Colon (tissue), 2 donors: ENCODE data around the gene ALPK3.

Experiments used
- FAIRE-seq: peaks from 2 replicates; lab custom pipeline; 2012; peaks lifted over from hg19 to GRCh38; lab: Jason Lieb, UNC
- donor health status: control.
- donor health status: control.

ALPK3 gene

DNA sequence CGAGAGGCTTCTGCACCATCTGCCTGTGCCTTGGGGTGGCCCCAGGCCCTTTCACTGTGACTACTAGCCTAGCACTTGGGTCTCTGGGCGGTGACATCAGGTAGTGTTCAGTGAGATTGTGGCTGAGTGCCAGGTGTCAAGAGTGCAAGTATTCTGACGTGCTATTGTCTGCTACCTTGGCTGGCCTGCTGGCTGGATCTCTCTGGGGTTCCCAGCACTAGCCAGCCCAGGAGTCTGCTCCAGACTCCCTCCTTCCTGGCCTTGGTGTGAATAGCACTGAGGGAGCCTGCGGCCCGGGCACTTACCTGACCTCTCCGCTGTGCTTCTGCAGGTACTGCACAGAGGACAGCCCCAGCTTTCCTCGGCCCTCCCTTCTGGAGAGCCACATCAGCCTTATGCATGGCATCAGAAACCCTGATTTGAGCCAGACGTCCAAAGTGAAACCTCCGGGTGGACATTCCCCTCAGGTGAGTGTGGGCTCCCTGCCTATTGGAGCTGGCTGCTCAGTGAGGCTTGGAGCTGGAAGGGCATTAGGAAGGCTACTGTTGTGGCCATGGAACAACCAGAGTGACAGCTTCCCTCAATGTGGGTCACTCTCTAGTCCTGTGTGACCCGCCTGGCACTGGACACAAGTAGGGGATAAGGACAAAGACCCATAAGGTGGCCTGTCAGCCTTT lies 17.5 kb upstream of the ALPK3 start:
- FAIRE-seq = no peak

DNA sequence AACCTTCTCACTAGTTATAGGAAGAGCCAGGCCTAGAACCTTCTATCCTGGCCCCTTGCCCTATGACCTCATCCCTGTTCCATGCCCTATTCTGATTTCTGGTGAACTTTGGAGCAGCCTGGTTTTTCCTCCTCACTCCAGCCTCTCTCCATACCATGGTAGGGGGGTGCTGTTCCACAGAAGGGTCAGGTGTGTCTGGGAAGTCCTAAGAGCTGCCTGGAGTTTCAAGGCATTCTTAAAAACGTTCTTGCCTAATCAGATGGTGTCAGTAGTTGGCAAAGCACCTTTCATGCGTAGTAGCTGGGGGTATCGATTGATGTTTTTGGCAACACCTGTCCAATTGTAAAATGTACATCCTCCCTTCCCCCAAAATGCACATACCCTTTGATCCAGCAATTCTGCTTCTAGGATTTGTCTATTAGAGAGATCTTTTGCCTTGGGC lies 16.8 kb upstream of the ALPK3 start:
- no peak for FAIRE-seq

DNA sequence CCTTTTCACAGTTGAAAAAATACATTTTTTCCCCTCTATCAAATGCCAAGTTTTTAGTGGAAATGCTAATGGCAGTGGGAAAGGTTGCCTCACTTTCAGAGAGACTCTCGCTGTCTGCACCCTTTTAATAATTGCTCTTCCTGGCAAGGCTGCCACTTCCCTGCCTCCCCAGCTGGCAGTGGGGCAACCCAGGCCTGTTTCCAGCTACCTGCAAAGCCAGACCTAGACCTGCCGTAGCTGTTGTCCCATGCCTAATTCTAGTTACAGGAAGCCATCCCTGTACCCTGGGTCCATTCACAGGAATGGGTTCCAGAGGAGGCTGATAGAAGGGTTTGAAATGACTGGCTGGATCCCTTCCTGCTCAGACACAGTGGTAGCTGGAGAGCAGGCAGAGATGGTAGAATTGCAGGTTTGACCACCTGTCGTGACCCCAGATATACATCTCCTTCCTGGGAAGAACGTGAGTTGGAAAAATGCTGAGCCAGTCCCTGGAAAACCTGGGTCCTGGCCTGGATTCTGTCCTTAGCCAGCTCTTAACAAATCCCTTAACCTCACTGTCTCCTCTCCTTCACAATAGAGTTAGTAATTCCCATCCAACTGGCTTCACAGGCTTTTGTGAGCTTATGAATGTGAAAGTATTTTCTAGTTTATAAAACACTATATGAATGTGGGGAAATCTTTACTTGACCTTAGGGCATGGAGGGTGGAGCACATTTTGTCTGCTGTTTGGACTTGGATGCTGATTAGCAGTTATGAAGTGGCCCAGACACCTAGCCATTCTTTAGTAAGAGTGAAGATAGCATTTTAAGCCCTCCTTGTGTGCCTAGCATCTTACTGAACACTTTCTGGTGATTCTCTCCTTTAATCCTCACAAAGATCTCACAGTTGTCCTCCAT lies 12.9 kb upstream of the ALPK3 start:
- FAIRE-seq = no peak

DNA sequence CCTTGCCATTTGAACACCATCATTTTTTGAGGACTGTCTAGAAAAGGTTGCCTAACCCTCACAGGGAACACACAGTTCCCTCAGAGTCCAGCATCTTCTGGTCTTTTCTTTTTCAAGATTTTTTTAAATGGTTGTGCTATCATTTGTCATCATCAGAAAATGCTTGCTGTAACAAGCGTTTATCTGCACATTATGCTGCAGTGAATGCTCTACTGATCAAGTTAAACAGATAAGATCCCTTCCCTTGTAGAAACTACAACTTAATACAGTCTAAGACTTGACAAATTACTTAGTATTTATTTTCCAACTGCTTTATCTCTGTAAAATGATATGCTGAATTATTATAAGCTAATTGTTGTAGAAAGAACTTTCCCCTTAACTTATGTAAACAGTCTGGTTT lies 11.9 kb upstream of the ALPK3 start:
- FAIRE-seq = no peak

DNA sequence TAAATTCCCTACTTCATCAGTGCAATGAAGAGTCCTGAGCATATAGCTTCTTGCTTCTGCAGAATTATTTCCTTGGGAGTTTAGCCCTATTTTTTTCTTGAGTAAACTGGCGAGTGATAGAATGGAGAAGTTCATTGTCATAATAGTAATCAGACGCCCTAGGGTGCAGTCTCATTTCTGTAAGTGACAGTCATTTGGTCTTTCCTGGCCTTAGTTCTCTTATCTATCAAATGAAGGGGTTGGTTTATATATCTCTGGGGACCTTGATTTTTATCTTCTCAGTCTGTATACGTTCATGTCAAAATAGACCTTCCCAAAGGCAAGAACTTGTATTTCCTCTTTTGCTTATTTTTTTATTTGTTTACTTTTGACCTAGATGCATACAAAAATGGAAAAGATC lies 9.9 kb upstream of the ALPK3 start:
- FAIRE-seq = no peak

DNA sequence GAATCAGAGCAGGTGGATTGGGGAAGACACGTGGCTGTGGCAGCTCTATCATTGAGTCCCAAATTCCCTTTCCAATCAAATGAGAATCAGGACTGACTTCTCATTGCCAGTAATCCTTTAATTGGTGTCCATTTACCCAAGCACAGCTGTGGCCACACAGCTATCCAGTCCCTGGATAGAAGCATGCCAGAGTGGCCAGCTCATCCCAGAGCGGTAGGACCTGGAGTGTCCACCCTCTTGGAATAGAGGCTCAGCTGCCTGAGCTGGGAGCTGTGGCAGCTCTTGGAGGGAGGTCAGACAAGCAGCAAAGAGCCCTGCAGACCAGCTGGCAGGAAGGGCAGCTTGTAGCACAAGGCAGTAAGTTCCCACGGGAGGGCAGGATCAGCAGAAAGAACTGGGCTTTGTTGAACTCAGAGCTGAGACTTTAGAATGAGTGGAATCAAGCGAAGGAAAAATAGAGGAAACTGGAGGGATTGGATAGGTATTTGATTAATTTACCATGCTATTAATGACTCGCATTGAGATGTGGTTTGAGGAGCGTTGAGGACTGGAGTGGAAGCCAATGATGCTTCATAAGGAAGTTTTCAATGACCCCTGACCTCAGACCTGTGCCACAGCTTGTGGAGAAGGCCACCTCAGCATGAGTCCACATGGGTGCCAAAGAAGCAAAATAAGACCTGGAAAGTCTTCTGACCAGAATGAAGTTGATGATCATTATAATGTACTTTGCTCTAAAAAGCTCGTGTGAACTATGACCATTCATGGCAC lies 6.9 kb upstream of the ALPK3 start:
- no peak for FAIRE-seq

DNA sequence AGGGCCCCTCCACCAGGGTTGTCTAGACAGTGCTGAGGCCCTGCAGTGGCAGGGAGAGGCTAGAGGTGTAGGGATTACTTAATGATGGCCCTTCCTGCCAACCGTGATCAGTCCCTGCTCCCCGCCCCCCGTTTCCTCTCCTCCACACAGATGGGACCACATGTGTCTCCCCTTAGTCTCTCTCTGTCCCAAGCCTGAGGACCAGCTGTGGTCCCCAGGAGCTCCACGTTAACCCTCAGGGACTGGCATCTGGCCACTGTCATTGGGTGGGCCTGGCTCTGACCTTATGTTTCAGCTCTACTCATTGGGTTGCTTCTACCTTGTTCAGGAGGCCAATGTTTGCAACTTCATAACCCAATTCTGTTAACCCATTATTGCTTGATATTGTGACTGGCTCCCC lies 6.0 kb upstream of the ALPK3 start:
- no peak for FAIRE-seq

DNA sequence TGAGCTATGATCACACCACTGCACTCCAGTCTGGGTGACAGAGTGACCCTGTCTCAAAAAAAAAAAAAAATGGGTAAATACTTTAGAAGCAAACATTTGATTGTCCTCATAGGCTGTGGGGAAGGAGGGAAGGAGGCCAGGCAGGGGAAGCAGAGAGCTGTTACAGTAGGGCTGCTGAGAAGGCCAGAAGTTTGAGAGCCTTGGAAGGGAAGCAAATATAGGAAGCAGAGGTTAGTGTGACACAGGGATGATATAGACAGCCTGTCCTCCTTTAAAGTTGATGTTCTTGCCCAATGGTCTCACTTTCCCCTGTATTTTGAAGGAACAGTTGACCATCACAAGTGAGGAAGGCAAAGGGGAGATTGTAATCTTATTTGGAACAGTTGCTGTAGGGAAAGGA lies 5.3 kb upstream of the ALPK3 start:
- no peak for FAIRE-seq

DNA sequence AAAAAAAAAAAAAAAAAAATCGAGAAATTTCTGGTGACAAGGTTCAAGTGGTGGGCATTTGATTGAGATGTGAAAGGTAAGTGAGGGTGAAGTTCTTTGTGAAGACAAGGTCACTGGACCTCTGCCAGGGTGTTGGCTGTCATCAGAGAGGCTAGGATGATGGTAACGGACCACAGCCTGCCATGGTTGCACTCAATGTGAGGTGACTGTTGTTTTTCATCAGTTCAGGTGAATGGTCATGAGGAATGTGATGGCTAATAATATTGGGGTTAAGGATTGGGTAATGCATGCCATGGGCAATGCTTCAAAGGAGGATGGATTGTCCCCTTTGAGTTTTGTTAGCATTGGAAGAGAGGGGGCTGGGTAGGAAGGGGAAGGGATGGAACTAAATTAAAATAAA lies 4.3 kb upstream of the ALPK3 start:
- FAIRE-seq = no peak

DNA sequence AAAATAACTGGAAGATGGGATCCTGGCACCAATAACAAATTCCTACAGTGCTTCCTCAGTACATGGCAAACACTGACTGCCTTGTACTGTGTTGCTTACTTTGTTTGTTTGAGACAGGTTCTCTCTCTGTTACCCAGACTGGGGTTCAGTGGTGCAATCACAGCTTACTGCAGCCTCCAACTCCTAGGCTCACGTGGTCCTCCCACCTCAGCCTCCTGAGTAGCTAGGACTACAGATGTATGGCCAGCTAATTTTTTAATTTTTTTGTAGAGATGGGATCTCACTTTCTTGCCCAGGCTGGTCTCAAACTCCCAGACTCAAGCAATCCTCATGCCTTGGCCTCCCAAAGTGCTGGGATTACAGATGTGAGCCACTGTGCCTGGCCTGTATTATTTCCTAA lies 3.7 kb upstream of the ALPK3 start:
- FAIRE-seq = no peak

DNA sequence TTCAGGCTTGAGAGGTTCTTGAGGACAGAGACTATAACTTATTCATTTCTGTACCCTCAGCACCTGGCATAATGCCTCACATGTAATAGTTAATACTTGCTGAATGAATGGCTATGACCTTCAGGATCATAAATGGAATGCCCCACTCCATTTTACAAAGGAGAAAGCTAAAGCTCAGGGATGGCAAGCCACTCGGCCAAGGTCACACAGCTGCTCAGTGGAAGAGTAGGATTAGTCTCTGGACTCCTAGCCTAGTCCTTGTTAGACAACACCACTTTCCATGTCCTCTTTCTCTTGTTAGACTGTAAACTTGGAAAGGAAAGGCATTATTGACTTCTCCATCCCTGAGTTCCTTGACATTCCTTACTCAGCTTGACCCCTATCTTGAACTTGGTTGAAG lies 3.2 kb upstream of the ALPK3 start:
- FAIRE-seq = no peak

DNA sequence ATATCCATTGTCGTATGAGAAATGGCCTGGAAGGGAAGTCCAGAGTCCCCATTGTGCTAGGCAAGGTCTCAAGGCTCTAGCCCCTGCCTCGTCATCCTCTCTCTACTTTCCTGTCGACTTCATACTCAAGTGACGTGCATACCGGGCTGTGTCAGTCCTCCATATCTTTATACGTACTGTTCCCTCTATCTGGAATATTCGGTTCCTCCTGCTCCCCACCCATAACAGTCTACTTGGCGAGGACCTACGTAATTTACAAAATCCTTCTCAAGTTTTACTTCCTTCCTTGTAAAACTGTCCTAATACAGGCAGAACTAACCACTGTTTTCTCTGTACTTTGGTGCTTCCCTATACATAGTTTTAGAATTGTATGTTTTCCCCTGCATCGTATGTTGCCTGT lies 2.2 kb upstream of the ALPK3 start:
- no peak for FAIRE-seq

DNA sequence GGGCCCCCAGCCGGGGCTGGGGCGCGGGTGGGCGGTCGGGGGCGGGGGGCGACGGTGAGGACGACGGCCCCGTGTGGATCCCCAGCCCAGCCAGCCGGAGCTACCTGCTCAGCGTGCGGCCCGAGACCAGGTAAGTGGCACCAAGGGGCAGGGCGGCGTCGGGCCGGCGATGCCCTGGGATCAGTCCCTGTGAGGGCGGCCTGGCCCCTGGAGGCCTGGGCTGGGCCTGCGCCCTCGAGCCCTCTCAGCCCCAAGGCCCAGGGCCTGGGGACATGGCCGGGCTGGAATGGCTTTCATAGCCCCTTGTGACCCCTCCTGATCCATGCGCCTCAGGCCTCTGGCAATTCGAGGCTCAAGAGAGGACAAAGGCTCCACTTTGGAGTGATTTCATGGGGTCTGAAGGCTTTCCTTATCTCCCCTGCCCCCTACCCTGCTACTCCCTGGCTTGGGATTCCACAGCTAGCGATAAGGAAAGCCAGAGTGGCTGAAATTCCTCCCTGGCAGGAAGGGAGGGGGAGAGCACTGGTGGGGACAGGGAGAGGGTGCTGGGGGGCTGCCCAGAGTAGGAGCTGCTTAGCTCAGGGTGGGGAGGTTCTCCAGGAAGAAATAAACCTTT lies 418 bp downstream of the ALPK3 start:
- no peak for FAIRE-seq

DNA sequence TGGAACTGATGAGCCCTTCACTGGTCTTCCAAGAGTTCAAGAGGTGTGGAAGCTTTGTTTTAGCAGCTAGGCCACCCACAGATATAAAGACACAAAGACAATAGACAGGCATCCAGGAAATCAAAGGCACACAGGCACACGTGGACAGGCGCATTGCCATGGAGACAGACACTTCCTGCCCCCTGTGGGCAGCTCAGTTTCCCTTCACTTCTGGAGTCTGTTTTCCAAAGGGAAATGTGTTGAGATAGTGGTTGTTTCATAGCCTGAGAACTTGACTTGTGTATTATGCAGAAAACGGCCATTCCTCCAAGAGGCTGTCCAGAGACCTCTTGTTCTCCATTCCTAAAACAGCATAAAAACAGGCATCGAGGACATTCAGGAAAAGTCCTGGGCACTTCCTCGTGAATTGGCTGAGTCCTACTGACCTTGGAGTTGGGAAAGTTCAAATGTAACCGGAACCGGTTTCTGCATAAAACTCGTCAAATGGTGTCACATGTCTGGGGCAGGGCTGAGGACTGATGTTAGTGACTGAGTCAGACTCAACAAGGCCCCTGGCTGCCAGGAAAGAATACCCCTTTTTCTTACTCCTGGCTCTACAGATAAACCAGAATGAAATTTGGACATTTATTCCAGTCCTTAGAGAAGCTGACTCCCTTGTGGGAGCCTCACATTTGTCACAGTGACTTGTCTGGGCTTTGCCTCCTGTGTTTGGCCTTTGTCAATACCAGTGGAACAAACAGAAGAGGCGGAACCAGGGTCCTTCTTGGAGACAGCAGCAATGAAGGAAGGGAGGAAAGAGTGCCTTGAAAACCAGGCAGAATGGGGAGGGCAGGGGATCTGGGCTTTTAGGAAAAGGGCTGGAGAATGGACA lies 1.3 kb downstream of the ALPK3 start:
- no peak for FAIRE-seq

DNA sequence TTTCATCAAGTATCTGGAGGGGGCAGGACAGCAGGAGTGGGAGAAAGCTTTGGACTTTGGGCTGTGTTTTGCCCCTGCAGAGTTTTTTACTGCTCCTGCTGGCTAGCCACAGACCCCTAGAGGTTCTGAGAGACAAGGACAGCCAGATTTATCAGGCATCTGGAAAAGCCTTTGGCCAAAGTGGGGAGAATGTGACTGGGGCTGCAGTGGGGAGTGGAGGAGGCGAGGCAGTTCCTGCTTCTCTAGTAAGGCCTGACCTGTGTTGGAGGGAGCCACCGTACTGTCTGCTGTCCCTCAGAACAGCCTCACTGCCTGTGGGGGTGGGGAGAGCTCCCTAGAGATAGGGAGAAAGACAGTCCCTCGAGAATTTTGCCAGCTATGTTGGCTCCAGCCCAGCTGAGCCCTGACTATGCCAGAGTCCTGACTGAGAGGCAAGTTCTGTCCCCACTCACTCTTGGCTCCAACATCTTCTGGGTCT lies 2.2 kb downstream of the ALPK3 start:
- no peak for FAIRE-seq

DNA sequence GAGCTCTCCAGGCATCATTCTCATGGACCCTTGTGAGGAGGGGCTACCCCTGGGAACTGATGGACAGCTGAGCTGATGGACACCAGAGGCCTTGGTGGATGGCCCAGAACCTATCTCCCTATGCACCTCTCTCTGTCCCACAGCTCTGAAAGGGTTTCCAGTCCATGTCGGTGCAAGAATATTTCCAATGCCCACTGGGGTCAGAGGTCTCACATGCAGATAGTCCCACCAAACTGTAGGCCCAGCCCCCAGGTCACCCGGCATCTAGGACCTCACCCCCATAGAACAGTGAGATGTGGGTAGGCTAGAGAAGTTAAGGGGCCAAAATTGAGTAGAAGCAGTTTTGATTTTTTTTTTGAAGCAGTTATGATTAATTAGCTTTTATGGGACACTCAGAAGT lies 2.6 kb downstream of the ALPK3 start:
- no peak for FAIRE-seq

DNA sequence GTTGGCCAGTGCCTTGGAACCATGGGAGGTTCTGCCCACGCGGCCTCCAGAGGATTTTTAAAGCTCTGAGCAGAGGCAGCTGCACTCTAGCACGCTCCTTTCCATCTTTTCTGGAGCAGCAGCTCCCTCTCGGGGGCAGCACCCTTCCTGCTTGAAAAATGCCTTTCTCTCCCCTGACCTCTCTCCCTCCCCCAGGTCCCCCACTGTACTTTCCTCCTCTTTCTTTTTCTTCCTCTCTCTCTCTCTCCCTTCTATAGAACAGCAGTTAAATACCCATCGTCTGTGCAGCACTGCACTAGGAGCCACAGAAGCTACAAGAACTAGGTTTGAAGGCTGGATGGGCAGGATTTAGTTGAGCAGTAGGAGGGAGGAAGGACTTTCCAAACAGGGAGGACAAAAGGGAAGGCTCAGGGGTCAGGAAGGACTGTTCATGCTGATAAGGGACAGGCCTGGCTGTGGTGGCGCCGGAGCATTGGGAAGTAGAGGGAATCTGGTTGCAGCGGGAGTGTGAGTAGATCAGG lies 4.4 kb downstream of the ALPK3 start:
- FAIRE-seq = no peak

DNA sequence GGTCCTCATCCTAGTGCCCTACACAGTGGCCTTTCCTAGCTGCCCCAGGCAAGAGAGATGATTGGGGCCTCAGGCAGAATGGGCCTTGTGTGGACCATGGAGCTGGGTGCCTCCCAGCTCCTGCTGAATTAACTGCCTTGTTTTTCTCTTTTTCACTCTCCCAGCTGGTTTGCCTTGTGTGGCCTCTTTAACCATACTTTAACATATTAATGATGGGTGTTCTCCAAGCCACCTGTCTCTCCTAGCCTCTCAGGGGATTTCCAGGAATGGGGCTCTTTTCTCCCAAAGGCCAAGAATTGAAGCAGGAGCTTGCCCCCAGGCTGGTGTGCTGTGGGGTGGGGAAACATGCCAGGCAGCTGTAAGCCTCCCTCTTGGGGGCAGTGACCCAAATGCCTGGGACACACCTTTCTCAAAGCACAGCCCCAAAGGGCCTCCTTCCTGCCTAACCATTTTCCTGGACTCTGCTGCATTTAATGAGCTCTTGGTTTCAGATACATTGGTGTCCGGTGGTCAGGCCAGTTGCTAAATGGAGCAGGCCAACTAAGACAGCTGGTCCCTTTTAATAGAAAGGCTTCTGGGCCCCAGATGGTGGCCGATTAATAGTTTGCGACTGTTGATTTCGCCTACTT lies 5.6 kb downstream of the ALPK3 start:
- FAIRE-seq = no peak

DNA sequence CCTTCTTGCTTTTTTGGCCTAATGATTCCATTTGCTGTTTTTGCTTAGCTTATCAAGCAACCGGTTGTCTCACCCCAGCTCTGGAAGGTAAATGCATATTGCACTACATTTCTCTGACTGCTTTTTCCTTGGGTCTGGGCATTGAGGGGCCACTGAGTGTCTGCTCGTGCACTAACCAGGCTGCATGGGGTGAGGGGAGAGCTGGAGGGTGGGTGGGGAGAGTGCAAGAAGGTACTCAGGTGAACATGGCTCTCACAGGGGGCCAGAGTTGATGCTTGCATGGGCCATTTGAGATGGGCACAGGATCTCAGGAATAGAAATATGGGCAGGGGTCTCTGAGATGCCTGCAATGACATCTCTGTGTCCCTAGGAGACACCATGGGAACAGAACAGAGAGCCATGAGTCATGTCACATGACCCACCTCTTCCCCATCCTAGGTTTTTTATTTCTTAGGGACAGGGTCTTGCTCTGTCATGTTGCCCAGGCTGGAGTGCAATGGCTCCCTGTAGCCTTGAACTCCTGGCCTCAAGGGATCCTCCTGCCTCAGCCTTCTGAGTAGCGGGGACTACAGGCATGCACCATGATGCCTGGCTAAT lies 6.2 kb downstream of the ALPK3 start:
- no peak for FAIRE-seq
